ENCODE measurements around the gene KLF3. TPM values are rescaled to one million over a fixed set of nuclear protein-coding genes. Genes with fewer than 3 reads are reported as not detected.

Gene KLF3
- polyA plus RNA-seq, 1 donor from 2014 or later = 12.3 TPM

- H3K27ac ChIP-seq (ENCODE audit: low read length) = no peak overlapping the region
- no peaks in the 10 kb centered on the region for H3K9me3 ChIP-seq (ENCODE audit: low read length)
- no peak overlapping the region for H2AFZ ChIP-seq (ENCODE audit: low read depth, low read length)
- H3K27me3 ChIP-seq (ENCODE audit: insufficient read depth, low read depth, low read length) = no peaks in the 10 kb centered on the region
- no peaks in the 10 kb centered on the region for H4K20me1 ChIP-seq (ENCODE audit: insufficient read depth)
- H3K4me2 ChIP-seq (ENCODE audit: low read length) = no peak overlapping the region
- H3K4me3 ChIP-seq (ENCODE audit: low read length) = no peak overlapping the region
- H3K9ac ChIP-seq (ENCODE audit: low read length) = no peak overlapping the region
- no peak for TF ChIP-seq POLR2AphosphoS5 (IDR thresholded peaks at IDR 0.05)
- TF ChIP-seq RAD21 (conservative IDR thresholded peaks at IDR 0.05) = no peak
- no peak for TF ChIP-seq CTCF (IDR thresholded peaks at IDR 0.05; ENCODE audit: poor library complexity, severe bottlenecking)
- TF ChIP-seq EZH2 (IDR thresholded peaks at IDR 0.05; ENCODE audit: borderline replicate concordance, insufficient read depth, low read length, poor library complexity, severe bottlenecking) = no peak
- no peak for TF ChIP-seq MXI1 (conservative IDR thresholded peaks at IDR 0.05; ENCODE audit: poor library complexity, severe bottlenecking)
- TF ChIP-seq TAF1 (IDR thresholded peaks at IDR 0.05; ENCODE audit: low read depth) = no peak
- no peak for TF ChIP-seq EP300 (conservative IDR thresholded peaks at IDR 0.05; ENCODE audit: poor library complexity, severe bottlenecking)
- no peak for TF ChIP-seq SMC3 (conservative IDR thresholded peaks at IDR 0.05; ENCODE audit: poor library complexity)
- TF ChIP-seq REST (IDR thresholded peaks at IDR 0.05; ENCODE audit: borderline replicate concordance) = no peak
- no peaks in the 10 kb centered on the region for H3F3A ChIP-seq (ENCODE audit: insufficient read depth, low read length, poor library complexity, severe bottlenecking)
- no peaks in the 10 kb centered on the region for H3K36me3 ChIP-seq (ENCODE audit: insufficient read depth, low read length)
- H3K9me2 ChIP-seq (ENCODE audit: insufficient read depth, low read length) = no peaks in the 10 kb centered on the region
- no peaks in the 10 kb centered on the region for H3K79me2 ChIP-seq (replicated peaks; ENCODE audit: insufficient read depth, low read length)
Observed at GRCh38 chr4:38623260-38623659, 40.7 kb upstream of the KLF3 start.

- Histone ChIP-seq H3K36me3 (ENCODE audit: insufficient read depth, low read length) (no peaks in the 10 kb centered on the region), H2AFZ (ENCODE audit: low read depth, low read length) (no peak overlapping the region), H3K79me2 (replicated peaks; ENCODE audit: insufficient read depth, low read length) (no peaks in the 10 kb centered on the region), H3K9me3 (ENCODE audit: low read length) (no peaks in the 10 kb centered on the region), H3K9ac (ENCODE audit: low read length) (no peak overlapping the region), H3K4me2 (ENCODE audit: low read length) (no peak overlapping the region), H3K27ac (ENCODE audit: low read length) (no peak overlapping the region), H3K4me3 (ENCODE audit: low read length) (no peak overlapping the region), H3K9me2 (ENCODE audit: insufficient read depth, low read length) (no peaks in the 10 kb centered on the region), H3F3A (ENCODE audit: insufficient read depth, low read length, poor library complexity, severe bottlenecking) (no peaks in the 10 kb centered on the region), H4K20me1 (ENCODE audit: insufficient read depth) (no peaks in the 10 kb centered on the region), H3K27me3 (ENCODE audit: insufficient read depth, low read depth, low read length) (no peaks in the 10 kb centered on the region)
- no peak for TF ChIP-seq MXI1 (conservative IDR thresholded peaks at IDR 0.05; ENCODE audit: poor library complexity, severe bottlenecking)
- no peak for TF ChIP-seq RAD21 (conservative IDR thresholded peaks at IDR 0.05)
- TF ChIP-seq CTCF (IDR thresholded peaks at IDR 0.05; ENCODE audit: poor library complexity, severe bottlenecking) = no peak
- no peak for TF ChIP-seq POLR2AphosphoS5 (IDR thresholded peaks at IDR 0.05)
- TF ChIP-seq TAF1 (IDR thresholded peaks at IDR 0.05; ENCODE audit: low read depth) = no peak
- TF ChIP-seq EP300 (conservative IDR thresholded peaks at IDR 0.05; ENCODE audit: poor library complexity, severe bottlenecking) = no peak
- TF ChIP-seq EZH2 (IDR thresholded peaks at IDR 0.05; ENCODE audit: borderline replicate concordance, insufficient read depth, low read length, poor library complexity, severe bottlenecking) = no peak
- TF ChIP-seq REST (IDR thresholded peaks at IDR 0.05; ENCODE audit: borderline replicate concordance) = no peak
- no peak for TF ChIP-seq SMC3 (conservative IDR thresholded peaks at IDR 0.05; ENCODE audit: poor library complexity)
Observed at GRCh38 chr4:38624311-38624710, 39.7 kb upstream of the KLF3 start.

Measured in neural cell (in vitro differentiated cells).